Measurements from ENCODE around the gene DMKN.

GRCh38 chr19:35466259-35466658, 47.2 kb downstream of the DMKN start:
- TF ChIP-seq CTCF (IDR thresholded peaks at IDR 0.05 in 8 of 11, conservative IDR thresholded peaks at IDR 0.05 in 3 of 11) = no peak
- no peak for TF ChIP-seq POLR2A (IDR thresholded peaks at IDR 0.05)
- TF ChIP-seq POLR2AphosphoS5 (IDR thresholded peaks at IDR 0.05) = no peak

Data from spleen (tissue), 7 donors.